HUES48 (cell line): ENCODE results near the gene RBP3.

ENCODE experiments used
- H3K27ac ChIP-seq: one replicate; pipeline ENCODE4 v1.7.0; 2013; ENCODE audit warnings: low read depth, low read length, inconsistent platforms
- H3K27me3 ChIP-seq: 2 replicates; pipeline ENCODE4 v1.6.1; 2013; ENCODE audit warnings: mild to moderate bottlenecking, low read length; ENCODE audit not compliant: control insufficient read depth, insufficient read depth
- H3K36me3 ChIP-seq: 2 replicates; pipeline ENCODE4 v1.6.1; 2013; ENCODE audit warnings: low read length; ENCODE audit not compliant: control insufficient read depth, insufficient read depth
- H3K4me1 ChIP-seq: 2 replicates; pipeline ENCODE4 v1.6.1; 2013; ENCODE audit warnings: mild to moderate bottlenecking, low read length; ENCODE audit not compliant: control insufficient read depth, insufficient read depth
- H3K4me3 ChIP-seq: 2 replicates; pipeline ENCODE4 v1.5.1; 2013; ENCODE audit warnings: mild to moderate bottlenecking, low read depth, low read length
- H3K9ac ChIP-seq: 2 replicates; pipeline ENCODE4 v1.6.1; 2013; ENCODE audit warnings: mild to moderate bottlenecking, low read depth, low read length, moderate library complexity
- H3K9me3 ChIP-seq: 2 replicates; pipeline ENCODE4 v1.6.1; 2013; ENCODE audit warnings: low read length; ENCODE audit not compliant: control insufficient read depth, insufficient read depth

RBP3 gene

DNA sequence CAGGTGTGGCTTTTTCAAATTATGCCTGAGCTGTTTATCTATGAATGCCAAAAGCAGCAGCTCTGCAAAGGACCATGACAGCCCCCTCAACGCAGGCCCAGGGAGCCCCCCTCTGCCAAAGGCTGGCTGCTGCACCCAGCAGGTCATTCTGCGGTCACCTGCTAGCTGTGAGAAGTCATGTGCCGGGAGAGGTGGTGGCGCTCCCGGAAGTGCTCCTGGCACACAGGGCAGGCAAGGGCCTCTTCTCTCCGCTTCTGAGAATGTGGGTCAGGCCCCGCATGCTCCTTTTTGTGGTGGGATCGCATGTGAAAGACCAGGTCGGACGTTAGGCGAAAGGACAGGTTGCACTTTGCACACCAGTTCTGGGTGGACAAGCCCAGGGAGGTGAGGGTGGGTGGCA lies 19.5 kb downstream of the RBP3 start:
- H3K36me3 ChIP-seq: peaks cover 7% of the 10 kb centered on the region; the same call in 1 of the 2 replicates
- H3K27ac ChIP-seq: no peak overlapping the region
- H3K4me3 ChIP-seq: no peak overlapping the region
- no peaks in the 10 kb centered on the region for H3K27me3 ChIP-seq
- H3K4me1 ChIP-seq: peaks cover 13% of the 10 kb centered on the region
- no peak overlapping the region for H3K9ac ChIP-seq
- no peaks in the 10 kb centered on the region for H3K9me3 ChIP-seq

DNA sequence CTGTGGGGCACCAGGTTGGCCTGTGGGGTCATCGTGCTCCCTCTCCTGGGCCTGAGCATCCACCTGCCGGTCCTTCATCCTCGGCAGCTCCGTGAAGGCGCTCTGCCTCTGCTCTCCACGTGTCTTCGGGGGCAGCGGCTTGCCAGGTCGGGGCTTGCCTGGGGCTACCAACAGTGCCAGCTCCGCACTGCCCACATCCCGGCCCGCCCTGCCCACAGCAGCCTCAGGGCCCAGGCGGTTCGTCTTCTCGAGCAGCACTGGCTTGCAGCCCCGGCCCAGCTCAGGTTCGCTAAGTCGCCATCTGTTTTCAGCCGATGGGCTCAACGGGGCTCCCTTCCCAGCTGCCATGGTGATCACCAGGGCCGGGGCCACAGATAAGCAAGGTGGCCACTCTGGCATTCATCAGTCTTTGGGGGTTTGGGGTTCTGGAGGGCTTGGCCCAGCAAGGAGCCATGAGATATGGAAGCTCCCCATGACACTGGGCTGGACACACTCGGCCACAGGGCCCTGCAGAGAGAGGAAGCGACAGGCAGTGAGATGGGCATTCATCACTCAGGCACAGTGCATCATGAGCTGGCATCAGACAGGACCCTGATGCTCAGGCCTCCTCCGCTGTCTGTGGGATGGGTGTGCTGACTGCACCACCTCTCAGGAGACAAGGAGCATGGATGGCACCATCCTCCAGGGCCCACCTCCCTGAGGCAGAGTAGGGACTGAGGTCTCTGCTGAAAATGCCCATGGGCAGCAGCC lies 20.4 kb downstream of the RBP3 start:
- H3K27me3 ChIP-seq: no peaks in the 10 kb centered on the region
- peaks cover 7% of the 10 kb centered on the region; the same call in 1 of the 2 replicates for H3K36me3 ChIP-seq
- no peak overlapping the region for H3K9ac ChIP-seq
- H3K4me3 ChIP-seq: no peak overlapping the region
- no peak overlapping the region for H3K27ac ChIP-seq
- H3K9me3 ChIP-seq: no peaks in the 10 kb centered on the region
- H3K4me1 ChIP-seq: peaks cover 18% of the 10 kb centered on the region

DNA sequence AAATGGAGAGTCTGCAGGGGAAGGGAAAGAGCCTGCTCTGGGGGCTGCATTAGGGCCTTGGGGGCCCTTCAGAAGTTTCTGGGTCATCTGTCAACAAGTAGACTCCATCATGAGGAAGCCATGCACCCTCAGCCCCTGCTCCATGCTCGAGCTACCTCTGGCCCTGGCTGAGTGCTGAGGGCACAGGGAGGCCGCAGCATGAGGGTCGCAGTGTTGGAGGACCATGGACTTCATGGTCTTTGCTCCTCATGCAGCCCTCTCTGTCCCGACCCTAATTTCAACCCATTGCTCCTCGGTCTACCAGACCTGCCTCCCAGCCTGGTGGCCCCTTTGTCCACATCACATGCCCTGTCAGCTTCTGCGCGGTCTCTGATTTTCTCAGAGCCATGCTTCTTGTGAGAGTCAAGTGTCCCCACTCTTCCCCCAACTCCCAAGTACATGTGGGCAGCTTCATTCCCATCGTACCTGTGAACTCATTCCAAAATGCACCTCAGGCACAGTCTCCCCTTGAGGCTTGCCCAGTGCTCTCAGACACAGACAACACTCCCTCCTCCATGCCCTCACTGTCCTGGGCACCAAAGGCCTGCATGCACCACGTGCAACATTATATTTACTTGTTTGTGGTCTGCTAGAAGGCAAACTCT lies 21.2 kb downstream of the RBP3 start:
- Histone ChIP-seq H3K4me1 (peaks cover 17% of the 10 kb centered on the region), H3K36me3 (peaks cover 7% of the 10 kb centered on the region; the same call in 1 of the 2 replicates), H3K9me3 (no peaks in the 10 kb centered on the region), H3K27ac (no peak overlapping the region), H3K4me3 (no peak overlapping the region), H3K9ac (no peak overlapping the region), H3K27me3 (no peaks in the 10 kb centered on the region)

DNA sequence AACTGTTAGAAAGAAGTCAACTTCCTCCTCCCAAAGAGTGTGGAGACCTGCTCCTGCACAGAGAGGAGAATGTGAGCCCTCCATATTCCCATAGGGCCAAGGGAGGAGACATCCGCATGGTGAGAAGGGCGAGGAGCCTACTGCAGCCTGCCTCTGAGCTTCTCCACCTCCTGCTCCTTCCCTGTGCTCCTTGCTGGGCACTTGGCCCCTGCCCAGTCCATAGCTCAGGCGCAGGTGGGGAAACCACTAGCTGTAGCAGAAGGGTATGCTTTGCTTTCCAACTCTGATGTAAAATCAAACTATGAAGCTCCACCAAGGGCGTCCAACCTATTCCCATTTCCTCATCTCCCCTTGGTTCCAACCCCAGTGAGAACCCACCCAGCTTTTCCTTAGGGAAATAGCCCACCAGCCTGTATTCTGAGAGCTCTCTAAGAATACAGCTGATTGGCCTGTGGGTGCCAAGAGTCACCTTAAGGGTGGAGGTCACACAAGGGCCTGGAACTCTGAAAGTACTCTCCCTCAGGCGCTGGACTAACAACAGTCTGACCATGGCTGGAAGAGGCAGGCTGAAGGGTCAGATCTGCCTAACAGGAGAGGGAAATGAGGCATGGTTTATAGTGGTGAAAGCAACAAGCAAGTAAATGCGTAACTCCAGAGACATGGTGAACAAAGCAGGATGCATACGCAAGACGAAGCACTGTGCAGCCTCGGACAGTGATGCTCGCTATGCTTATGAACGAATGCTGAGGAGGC lies 22.0 kb downstream of the RBP3 start:
- H3K4me1 ChIP-seq: peaks cover 13% of the 10 kb centered on the region
- H3K4me3 ChIP-seq: no peak overlapping the region
- H3K9ac ChIP-seq: no peak overlapping the region
- H3K9me3 ChIP-seq: no peaks in the 10 kb centered on the region
- no peak overlapping the region for H3K27ac ChIP-seq
- no peaks in the 10 kb centered on the region for H3K27me3 ChIP-seq
- H3K36me3 ChIP-seq: peaks cover 7% of the 10 kb centered on the region; the same call in 1 of the 2 replicates

DNA sequence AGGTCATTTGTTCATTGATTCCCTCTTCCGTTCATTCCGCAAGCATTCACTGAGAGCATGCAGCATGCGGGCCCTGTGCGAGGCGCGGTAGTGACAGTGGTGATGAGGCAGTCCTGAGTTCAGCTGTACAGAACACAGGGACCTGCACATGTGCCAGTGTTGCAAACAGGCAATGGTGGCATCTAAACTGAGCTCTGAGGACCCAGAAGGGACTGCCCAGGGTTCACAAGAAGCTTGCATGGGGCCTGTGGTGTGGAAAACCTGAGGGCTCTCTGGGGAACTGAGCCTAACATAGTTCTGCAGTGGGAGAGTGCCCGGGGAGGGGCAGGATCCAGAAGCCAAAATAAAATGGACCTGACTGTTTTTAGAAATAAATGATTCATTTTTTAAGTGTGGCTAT lies 22.7 kb downstream of the RBP3 start:
- no peaks in the 10 kb centered on the region for H3K27me3 ChIP-seq
- peaks cover 7% of the 10 kb centered on the region; the same call in 1 of the 2 replicates for H3K36me3 ChIP-seq
- no peak overlapping the region for H3K27ac ChIP-seq
- H3K9me3 ChIP-seq: no peaks in the 10 kb centered on the region
- H3K4me1 ChIP-seq: peaks cover 13% of the 10 kb centered on the region
- H3K4me3 ChIP-seq: no peak overlapping the region
- H3K9ac ChIP-seq: no peak overlapping the region

DNA sequence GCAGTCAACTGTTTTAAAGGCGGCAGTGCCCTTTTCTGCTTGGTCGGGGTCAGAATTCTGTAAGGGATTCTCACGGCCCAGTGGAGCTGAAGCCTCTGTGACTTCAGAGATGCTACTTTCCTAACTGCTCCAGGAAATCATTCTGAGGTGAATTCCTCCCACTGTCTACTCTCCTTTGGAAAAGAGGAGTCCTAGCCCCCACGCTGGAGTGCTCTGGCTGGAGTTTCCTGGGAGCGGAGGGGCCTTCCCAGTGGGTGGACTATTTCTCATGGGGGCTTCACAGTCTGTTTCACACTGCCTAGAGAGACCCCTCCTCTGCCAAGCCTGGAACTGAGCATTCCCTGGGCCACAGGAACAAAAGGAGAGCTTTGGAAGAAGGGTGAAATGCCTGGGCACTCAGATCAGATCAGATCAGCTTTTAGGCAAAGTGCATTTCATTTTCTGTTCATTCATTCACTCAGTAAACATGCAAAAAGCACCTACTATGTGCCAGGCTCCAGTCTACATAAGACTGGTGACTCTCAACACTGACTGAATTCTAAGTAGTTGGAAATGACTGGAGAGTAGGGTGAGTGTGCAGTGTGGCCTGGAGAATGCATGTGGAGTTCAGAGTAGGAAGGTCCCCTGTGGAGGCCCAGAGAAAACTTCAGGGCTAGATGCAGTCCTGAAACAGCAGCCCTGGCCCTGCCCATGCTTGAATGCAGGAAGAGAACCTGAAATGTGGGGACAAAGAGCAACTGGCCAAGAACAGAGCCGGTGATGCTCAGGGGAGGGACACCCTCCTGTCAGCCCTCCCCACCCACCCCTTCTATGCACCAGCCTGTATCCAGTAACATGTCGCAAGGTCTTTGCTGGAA lies 23.7 kb downstream of the RBP3 start:
- H3K4me3 ChIP-seq: no peak overlapping the region
- H3K36me3 ChIP-seq: peaks cover 7% of the 10 kb centered on the region; the same call in 1 of the 2 replicates
- no peak overlapping the region for H3K9ac ChIP-seq
- H3K4me1 ChIP-seq: peaks cover 13% of the 10 kb centered on the region
- no peaks in the 10 kb centered on the region for H3K9me3 ChIP-seq
- H3K27me3 ChIP-seq: no peaks in the 10 kb centered on the region
- no peak overlapping the region for H3K27ac ChIP-seq

DNA sequence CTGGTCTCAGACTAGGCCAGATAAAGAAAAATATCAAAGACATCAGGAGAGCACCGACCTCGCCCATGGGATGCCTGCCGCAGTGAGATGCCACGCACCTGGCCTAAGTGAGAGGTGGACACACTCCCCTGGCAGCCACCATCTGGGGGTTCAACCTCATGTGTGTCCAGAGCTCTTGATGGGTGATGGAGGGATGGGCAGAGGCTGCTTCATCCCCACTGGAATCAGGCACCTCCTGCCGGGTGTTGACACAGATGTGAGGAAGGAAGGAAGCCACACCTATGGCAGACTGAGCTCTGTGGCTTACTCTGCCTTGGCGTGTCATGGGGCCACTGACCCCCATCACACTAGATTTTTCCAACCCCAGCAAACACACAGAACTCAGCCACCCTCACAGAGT lies 24.6 kb downstream of the RBP3 start:
- Histone ChIP-seq H3K4me1 (peaks cover 13% of the 10 kb centered on the region), H3K4me3 (no peak overlapping the region), H3K36me3 (no peaks in the 10 kb centered on the region; the same call in 1 of the 2 replicates), H3K9me3 (no peaks in the 10 kb centered on the region), H3K9ac (no peak overlapping the region), H3K27me3 (no peaks in the 10 kb centered on the region), H3K27ac (no peak overlapping the region)

DNA sequence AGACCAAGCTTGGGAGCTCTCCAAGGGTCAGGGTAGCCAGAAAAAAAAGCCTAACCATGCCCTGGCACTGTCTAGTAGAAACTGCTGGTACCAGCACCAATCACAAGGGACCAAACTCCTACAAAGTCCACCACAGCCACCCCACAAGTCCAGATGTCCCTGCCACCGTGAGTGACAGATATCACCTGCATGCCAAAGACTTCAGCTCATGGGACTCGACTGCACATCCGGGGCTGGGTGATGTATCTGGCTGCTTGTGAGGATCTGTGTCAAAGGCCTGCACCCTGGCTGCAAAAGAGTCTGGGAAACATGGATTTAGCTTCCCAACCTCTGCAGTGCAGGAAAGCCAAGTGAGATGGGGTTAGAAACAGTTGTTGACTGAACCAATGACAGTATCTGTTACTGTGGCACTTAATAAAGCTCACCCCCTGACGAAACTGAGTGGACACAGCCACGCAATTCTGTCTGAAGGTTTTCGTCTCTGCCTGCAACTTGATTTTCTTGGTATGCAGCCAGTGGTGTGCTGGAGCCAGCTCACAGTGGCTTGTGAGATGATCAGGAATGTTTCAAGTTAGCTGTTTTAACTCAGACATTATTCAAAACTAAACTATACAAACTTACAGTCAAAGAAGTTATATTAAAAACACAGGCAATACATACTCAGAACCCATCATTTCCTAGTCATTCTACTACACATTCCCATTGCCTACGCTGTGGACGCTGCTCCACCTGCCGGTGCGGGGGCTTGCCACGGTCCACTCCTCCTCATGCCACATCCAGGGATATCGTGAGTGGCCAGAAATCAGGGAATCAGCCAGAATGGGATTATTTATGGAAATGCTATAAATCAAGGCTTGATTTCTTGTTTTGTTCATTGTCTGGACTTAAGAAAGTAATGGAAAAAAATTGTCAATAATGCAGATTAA lies 26.7 kb downstream of the RBP3 start:
- H3K4me3 ChIP-seq: no peak overlapping the region
- H3K36me3 ChIP-seq: no peaks in the 10 kb centered on the region; the same call in 1 of the 2 replicates
- H3K27me3 ChIP-seq: no peaks in the 10 kb centered on the region
- H3K4me1 ChIP-seq: peaks cover 13% of the 10 kb centered on the region
- H3K9me3 ChIP-seq: no peaks in the 10 kb centered on the region
- H3K9ac ChIP-seq: no peak overlapping the region
- no peak overlapping the region for H3K27ac ChIP-seq

DNA sequence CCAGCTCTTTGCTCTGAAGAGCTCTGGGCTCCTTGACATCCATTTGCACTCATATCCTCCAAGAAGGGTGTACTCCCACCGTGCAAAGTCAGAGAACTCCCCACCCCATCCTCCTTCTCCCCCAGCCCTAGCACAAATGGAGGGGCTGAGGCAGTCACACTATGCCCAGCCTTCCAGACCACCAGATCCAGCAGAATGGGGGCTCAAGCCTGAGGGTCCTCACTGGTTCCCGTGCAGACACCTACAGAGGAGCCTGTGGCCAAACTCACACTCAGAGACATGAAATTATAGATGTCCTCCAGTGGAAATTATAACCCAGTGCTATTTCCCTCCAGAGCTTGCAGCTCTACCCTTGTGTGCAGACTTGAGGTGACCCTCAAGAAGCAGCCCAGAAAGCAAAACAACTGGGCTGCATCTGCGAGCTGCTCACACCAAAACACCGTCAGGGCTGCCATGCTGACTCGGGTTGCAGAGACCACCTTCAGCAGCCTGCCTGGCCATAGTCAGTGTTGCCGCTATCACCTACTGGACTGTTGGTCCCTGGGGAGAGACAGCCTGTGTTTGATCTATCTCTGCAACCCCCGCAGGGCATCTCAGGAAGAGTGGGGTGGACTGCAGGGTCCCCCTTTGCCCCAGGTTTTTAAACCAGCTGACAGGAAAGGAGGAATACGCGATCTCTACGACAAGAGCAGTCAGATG lies 28.5 kb downstream of the RBP3 start:
- no peak overlapping the region for H3K9ac ChIP-seq

More for the DNA sequence above, 28.5 kb downstream of the RBP3 start:
- H3K27ac ChIP-seq: no peak overlapping the region
- H3K9me3 ChIP-seq: no peaks in the 10 kb centered on the region
- no peak overlapping the region for H3K4me3 ChIP-seq
- H3K36me3 ChIP-seq: no peaks in the 10 kb centered on the region; the same call in 1 of the 2 replicates
- H3K4me1 ChIP-seq: peaks cover 16% of the 10 kb centered on the region
- H3K27me3 ChIP-seq: no peaks in the 10 kb centered on the region
